SK-N-SH (cell line): ENCODE measurements around the gene RASL12. TPM values are rescaled to one million over a fixed set of nuclear protein-coding genes. Genes with fewer than 3 reads are reported as not detected.

Experiments used
- CTCF ChIA-PET: fragments of 300-600, 350-600 bp; formaldehyde crosslinking; extraction: SDS; loops from one replicate; lab custom pipeline; 2021; lab: Yijun Ruan, JAX
- POLR2A ChIA-PET: fragments of 350-600 bp; sonication (Branson Sonifier 250); formaldehyde crosslinking; extraction: SDS; loops from one replicate; lab custom pipeline; 2020; ENCODE audit warnings: antibody characterized with exemption, inconsistent platforms; lab: Yijun Ruan, JAX
- DNase-seq: peaks from one replicate; pipeline ENCODE4 v3.0.0; 2012
- H2AFZ ChIP-seq: fragments of 200-600 bp; sonication (generic); 2 replicates; pipeline ENCODE4 v1.8.1; 2016; ENCODE audit warnings: antibody characterized with exemption, mild to moderate bottlenecking, low read depth
- H3F3A ChIP-seq: fragments of 200-600 bp; sonication (generic); replicated peaks from 2 replicates; pipeline ENCODE3; 2016; ENCODE audit warnings: antibody characterized with exemption, mild to moderate bottlenecking; ENCODE audit not compliant: insufficient read depth
- H3K27ac ChIP-seq, 2 experiments: fragments of 200-500 bp in 1 of 2; fragments of 200-600 bp in 1 of 2; sonication (Bioruptor generic) in 1 of 2; sonication (generic), shearing (Covaris generic) in 1 of 2; 2 replicates each; pipeline versions ENCODE4 v1.5.1 to v1.6.1; 2014 to 2016; ENCODE audit warnings: low read depth in 2 of 2, inconsistent platforms in 1 of 2, low read length in 1 of 2, mild to moderate bottlenecking in 1 of 2, mixed read lengths in 1 of 2
- H3K27me3 ChIP-seq: fragments of 200-600 bp; sonication (generic), shearing (Covaris generic); 2 replicates; pipeline ENCODE4 v1.6.1; 2016; ENCODE audit warnings: mixed run types; ENCODE audit not compliant: insufficient read depth
- H3K36me3 ChIP-seq, 2 experiments: fragments of 200-500 bp in 1 of 2; fragments of 200-600 bp in 1 of 2; sonication (Bioruptor generic) in 1 of 2; sonication (generic) in 1 of 2; replicated peaks in 1 of 2; 2 replicates each; pipeline versions ENCODE3 to v1.5.1; 2014 to 2016; ENCODE audit warnings: low read length in 1 of 2, mild to moderate bottlenecking in 1 of 2; ENCODE audit not compliant: insufficient read depth in 2 of 2, control insufficient read depth in 1 of 2
- H3K4me1 ChIP-seq, 2 experiments: fragments of 200-500 bp in 1 of 2; fragments of 200-600 bp in 1 of 2; sonication (Bioruptor generic) in 1 of 2; sonication (generic), shearing (Covaris generic) in 1 of 2; 2 replicates each; pipeline versions ENCODE4 v1.5.1 to v1.6.1; 2014 to 2016; ENCODE audit warnings: low read depth in 1 of 2, low read length in 1 of 2, mixed run types in 1 of 2; ENCODE audit not compliant: insufficient read depth in 2 of 2, control insufficient read depth in 1 of 2
- H3K4me2 ChIP-seq: fragments of 200-600 bp; sonication (generic), shearing (Covaris generic); 2 replicates; pipeline ENCODE4 v1.6.1; 2017; ENCODE audit warnings: mixed run types
- H3K4me3 ChIP-seq, 2 experiments: fragments of 200-500 bp in 1 of 2; fragments of 200-600 bp in 1 of 2; sonication (Bioruptor generic) in 1 of 2; sonication (generic), shearing (Covaris generic) in 1 of 2; 2 replicates each; pipeline versions ENCODE4 v1.5.1 to v1.8.1; 2014 to 2016; ENCODE audit warnings: low read depth in 2 of 2, inconsistent platforms in 1 of 2, low read length in 1 of 2, mild to moderate bottlenecking in 1 of 2, mixed read lengths in 1 of 2, moderate library complexity in 1 of 2
- H3K79me2 ChIP-seq: fragments of 200-600 bp; sonication (generic); 2 replicates; pipeline ENCODE4 v1.8.1; 2017; ENCODE audit warnings: mild to moderate bottlenecking; ENCODE audit not compliant: insufficient read depth
- H3K9ac ChIP-seq: fragments of 200-600 bp; sonication (generic); 2 replicates; pipeline ENCODE4 v1.6.1; 2017; ENCODE audit warnings: mixed run types
- H3K9me2 ChIP-seq: fragments of 200-600 bp; sonication (generic); 2 replicates; pipeline ENCODE4 v1.6.1; 2017; ENCODE audit warnings: mixed run types
- H3K9me3 ChIP-seq: fragments of 200-600 bp; sonication (generic); 2 replicates; pipeline ENCODE4 v1.6.1; 2017; ENCODE audit warnings: mixed run types, mild to moderate bottlenecking, moderate library complexity
- H4K20me1 ChIP-seq: fragments of 200-600 bp; sonication (generic); 2 replicates; pipeline ENCODE4 v1.6.1; 2017; ENCODE audit warnings: mild to moderate bottlenecking, mixed run types; ENCODE audit not compliant: insufficient read depth
- CHD2 ChIP-seq: fragments of 150-350 bp; IDR thresholded peaks from 2 replicates; pipeline ENCODE4 v1.6.1; 2018; ENCODE audit warnings: low read length; ENCODE audit not compliant: partially characterized antibody
- CTCF ChIP-seq: fragments of 200-600 bp; sonication (generic); IDR thresholded peaks from 2 replicates; pipeline ENCODE4 v1.6.1; 2017; ENCODE audit warnings: antibody characterized with exemption, mild to moderate bottlenecking, moderate library complexity
- ELF1 ChIP-seq: IDR thresholded peaks from 2 replicates; pipeline ENCODE4 v1.4.0; 2012
- EZH2phosphoT487 ChIP-seq: fragments of 200-600 bp; sonication (generic); IDR thresholded peaks from 2 replicates; pipeline ENCODE4 v1.6.1; 2017; ENCODE audit warnings: low read depth, mixed run types, mild to moderate bottlenecking, antibody characterized with exemption, moderate library complexity, borderline replicate concordance
- FOSL2 ChIP-seq: IDR thresholded peaks from 2 replicates; pipeline ENCODE4 v1.4.0; 2012; ENCODE audit warnings: low read depth, mild to moderate bottlenecking, moderate library complexity, borderline replicate concordance
- FOXJ3 ChIP-seq: sonication (generic); formaldehyde crosslinking; IDR thresholded peaks from 2 replicates; pipeline ENCODE4 v1.5.1; 2020; ENCODE audit warnings: mild to moderate bottlenecking, missing genetic modification reagents
- GABPA ChIP-seq: IDR thresholded peaks from 2 replicates; pipeline ENCODE4 v1.4.0; 2012; ENCODE audit warnings: low read depth, mild to moderate bottlenecking
- GATA2 ChIP-seq: sonication (generic); formaldehyde crosslinking; IDR thresholded peaks from 2 replicates; pipeline ENCODE4 v1.5.0; 2020; ENCODE audit warnings: mild to moderate bottlenecking, missing genetic modification reagents
- IRF3 ChIP-seq: fragments of 150-350 bp; IDR thresholded peaks from 2 replicates; pipeline ENCODE4 v1.6.1; 2016; ENCODE audit warnings: mild to moderate bottlenecking, low read depth, low read length
- NRF1 ChIP-seq: IDR thresholded peaks from 2 replicates; pipeline ENCODE4 v1.6.1; 2012; ENCODE audit warnings: low read depth, mild to moderate bottlenecking, low read length
- POLR2AphosphoS5 ChIP-seq: IDR thresholded peaks from 2 replicates; pipeline ENCODE4 v1.6.1; 2012; ENCODE audit warnings: low read depth, low read length
- RCOR1 ChIP-seq: fragments of 150-350 bp; IDR thresholded peaks from 2 replicates; pipeline ENCODE4 v1.6.1; 2017; ENCODE audit warnings: antibody characterized with exemption, low read length
- RFX5 ChIP-seq: IDR thresholded peaks from 2 replicates; pipeline ENCODE4 v1.6.1; 2012; ENCODE audit warnings: mild to moderate bottlenecking, improper control_type of control experiment, low read length
- RXRA ChIP-seq: IDR thresholded peaks from 2 replicates; pipeline ENCODE4 v1.4.0; 2012; ENCODE audit warnings: low read depth, mild to moderate bottlenecking, borderline replicate concordance
- SMC3 ChIP-seq: IDR thresholded peaks from 2 replicates; pipeline ENCODE4 v1.6.1; 2012; ENCODE audit warnings: low read depth, low read length, improper control_type of control experiment
- TCF12 ChIP-seq: IDR thresholded peaks from 2 replicates; pipeline ENCODE4 v1.4.0; 2012
- USF1 ChIP-seq: IDR thresholded peaks from 2 replicates; pipeline ENCODE4 v1.4.0; 2012; ENCODE audit warnings: low read depth, borderline replicate concordance
- USF2 ChIP-seq: fragments of 150-350 bp; IDR thresholded peaks from 2 replicates; pipeline ENCODE4 v1.6.1; 2017; ENCODE audit warnings: antibody characterized with exemption, low read length, low read depth, borderline replicate concordance
- YY1 ChIP-seq: IDR thresholded peaks from 2 replicates; pipeline ENCODE4 v1.4.0; 2012; ENCODE audit warnings: low read depth, mild to moderate bottlenecking
- WGBS: methylation state at CpG from one replicate; pipeline ENCODE4 v1.1.6; 2017; ENCODE audit warnings: low lambda C conversion rate; 5-methylcytosine and 5-hydroxymethylcytosine counted together
- polyA plus RNA-seq, 3 experiments: library from polyadenylated mRNA; depleted of rRNA; stranded (reverse); fragments of >200 nt; gene quantifications; 2 replicates each; pipeline ENCODE4 v1.2.3, GENCODE V29; 2012

RASL12 gene
- not detected in 2 replicates for polyA plus RNA-seq (2012; rRNA removed)
- polyA plus RNA-seq (2012; cell fraction: cytosol; rRNA removed), result not detected in 2 replicates
- not detected in 2 replicates for polyA plus RNA-seq (2012; cell fraction: nucleus; rRNA removed)

- POLR2A ChIA-PET, result no interaction called here
- Histone ChIP-seq H3K36me3 (no peaks in the 10 kb centered on the region), H4K20me1 (no peaks in the 10 kb centered on the region), H3K9me2 (no peaks in the 10 kb centered on the region), H3K27me3 (peaks cover 9% of the 10 kb centered on the region; the same call in 1 of the 2 replicates), H3F3A (peaks cover 4% of the 10 kb centered on the region), H3K4me1 (peaks cover 0 to 12% of the 10 kb centered on the region in 2 experiments; a peak in 1 of 4 replicates), H3K4me2 (no peak within 1 kb of the TSS), H3K9ac (no peak within 1 kb of the TSS), H3K27ac (no peak within 1 kb of the TSS), H2AFZ (no peak within 1 kb of the TSS), H3K4me3 (peak within 1 kb of the TSS in 1 of 2 experiments; percentile 24; a peak in 2 of 4 replicates), H3K9me3 (no peaks in the 10 kb centered on the region), H3K79me2 (no peaks in the 10 kb centered on the region)
- DNase-seq, result peak; percentile 81
- TF ChIP-seq GATA2 (no peak), RFX5 (no peak), CTCF (no peak), TCF12 (no peak), SMC3 (no peak), USF2 (no peak), ELF1 (no peak), RCOR1 (no peak), GABPA (no peak), CHD2 (no peak), POLR2AphosphoS5 (no peak), YY1 (no peak), FOXJ3 (no peak), FOSL2 (no peak), EZH2phosphoT487 (no peak), IRF3 (no peak), NRF1 (no peak), RXRA (no peak), USF1 (no peak)
- CTCF ChIA-PET, result interaction anchor here (1.0 to 9.5 kb wide), 7 partner anchors 9 to 49 kb away, joined by 3 to 88 read pairs (median 4); partner anchors contain the start of gene KBTBD13
- WGBS, result 27% methylated on average over 17 of the region's 66 CpGs
Observed at GRCh38 chr15:65067645-65068402, at the start of gene RASL12. Gene RASL12 (minus strand): TSS chr15:65067991. CDS start chr15:65067835, 156 bp downstream.
